Kidney epithelial cell (primary cell): ENCODE measurements around the gene TRIM71. TPM values are rescaled to one million over a fixed set of nuclear protein-coding genes. Genes with fewer than 3 reads are reported as not detected.

Experiments used
- DNase-seq: peaks from one replicate; pipeline ENCODE4 v3.0.0-alpha.2; 2010; ENCODE audit warnings: low read depth
- H3K27me3 ChIP-seq: 2 replicates; pipeline ENCODE4 v1.6.0; 2011; ENCODE audit warnings: low read length; ENCODE audit not compliant: control insufficient read depth, insufficient read depth
- H3K36me3 ChIP-seq: 2 replicates; pipeline ENCODE4 v1.5.1; 2011; ENCODE audit warnings: low read length; ENCODE audit not compliant: control insufficient read depth, insufficient read depth
- H3K4me3 ChIP-seq: 2 replicates; pipeline ENCODE4 v1.5.1; 2011; ENCODE audit warnings: low read depth, mild to moderate bottlenecking, control low read depth, low read length
- CTCF ChIP-seq: IDR thresholded peaks from 2 replicates; pipeline ENCODE4 v1.5.1; 2011; ENCODE audit warnings: mild to moderate bottlenecking, moderate library complexity, low read length, control low read depth, inconsistent platforms; ENCODE audit not compliant: insufficient read depth, poor library complexity, severe bottlenecking
- total RNA-seq: library from RNA; depleted of rRNA; stranded (reverse); fragments of >200 nt; gene quantifications from 2 replicates; pipeline ENCODE4 v1.2.3, GENCODE V29; 2015

Gene TRIM71
- total RNA-seq, 1 donor from 2014 or later = 2.4 TPM

DNA sequence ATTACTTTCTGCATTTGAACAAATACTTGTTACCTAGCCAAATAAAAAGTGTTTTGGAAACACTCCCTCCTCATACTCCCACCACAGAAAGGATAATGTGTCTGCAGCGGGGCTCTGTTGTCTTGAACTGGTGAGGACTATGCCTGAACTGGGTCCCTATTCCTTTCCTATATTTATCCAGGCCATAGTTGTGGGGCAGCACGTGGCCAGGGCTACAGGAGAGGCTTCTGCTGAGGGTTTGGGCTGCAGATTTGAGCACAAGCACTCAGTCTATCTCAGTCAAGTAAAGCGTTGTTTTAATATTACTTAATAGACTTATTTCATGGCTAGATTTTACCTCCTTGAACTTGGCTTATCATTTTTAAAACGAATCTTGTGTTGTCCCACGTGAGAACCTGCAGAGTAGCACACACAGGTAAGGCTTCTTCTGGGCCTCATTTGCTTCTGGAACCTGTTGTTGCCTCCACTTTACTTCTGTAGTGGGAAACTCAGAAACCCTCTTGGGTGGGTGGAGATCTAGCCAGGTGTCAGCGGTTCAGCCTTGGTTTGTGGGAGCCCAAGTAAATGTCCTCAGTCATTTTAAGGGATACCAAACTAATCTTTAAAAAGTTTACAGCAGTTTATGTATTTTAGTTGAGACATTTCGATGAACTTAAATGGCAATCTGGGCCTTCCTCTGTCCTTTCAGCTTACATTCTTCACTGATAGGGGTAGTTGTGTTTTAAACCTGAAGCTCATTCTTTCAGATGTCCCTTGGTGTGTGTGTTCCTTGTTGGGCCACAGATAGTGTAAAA lies 51.1 kb downstream of the TRIM71 start:
- TF ChIP-seq CTCF = no peak
- H3K4me3 ChIP-seq = no peak overlapping the region
- no peak for DNase-seq
- H3K27me3 ChIP-seq = no peaks in the 10 kb centered on the region
- H3K36me3 ChIP-seq = no peaks in the 10 kb centered on the region

DNA sequence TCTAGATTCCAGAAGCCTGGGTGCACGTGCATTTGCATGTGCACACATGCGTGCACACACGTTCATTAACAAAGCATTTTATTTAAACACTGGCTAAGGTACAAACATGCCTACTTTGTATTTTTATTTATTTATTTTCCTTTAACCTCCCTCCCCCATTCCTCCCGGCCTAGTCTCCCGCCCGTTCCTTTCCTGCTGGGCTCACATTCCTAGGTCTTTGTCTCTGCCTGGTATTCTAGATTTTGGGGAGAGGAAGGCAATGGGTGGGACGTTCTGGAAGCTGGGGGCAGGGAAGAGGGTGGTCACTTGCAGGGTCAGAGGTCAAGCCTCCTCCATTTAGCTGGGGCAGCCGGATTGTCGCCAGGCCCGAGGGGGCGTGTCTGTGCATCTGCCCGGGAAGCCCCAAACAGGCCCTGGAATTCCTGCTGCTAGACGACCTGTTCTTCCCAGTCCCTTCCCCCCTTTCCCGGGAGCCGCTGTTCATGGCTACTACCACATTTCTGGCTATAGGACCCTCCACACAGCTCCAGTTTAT lies 51.8 kb downstream of the TRIM71 start:
- no peak for TF ChIP-seq CTCF
- DNase-seq = no peak
- no peaks in the 10 kb centered on the region for H3K27me3 ChIP-seq
- H3K36me3 ChIP-seq = no peaks in the 10 kb centered on the region
- H3K4me3 ChIP-seq = no peak overlapping the region

- no peak for DNase-seq
- no peak for TF ChIP-seq CTCF
- Histone ChIP-seq H3K27me3 (no peaks in the 10 kb centered on the region), H3K36me3 (no peaks in the 10 kb centered on the region), H3K4me3 (no peak overlapping the region)
Measured at GRCh38 chr3:32870373-32871095, 52.7 kb downstream of the TRIM71 start.

GRCh38 chr3:32871273-32871672 lies 53.5 kb downstream of the TRIM71 start:
- DNase-seq = no peak
- no peak overlapping the region for H3K4me3 ChIP-seq
- TF ChIP-seq CTCF = no peak
- no peaks in the 10 kb centered on the region for H3K36me3 ChIP-seq
- no peaks in the 10 kb centered on the region for H3K27me3 ChIP-seq

DNA sequence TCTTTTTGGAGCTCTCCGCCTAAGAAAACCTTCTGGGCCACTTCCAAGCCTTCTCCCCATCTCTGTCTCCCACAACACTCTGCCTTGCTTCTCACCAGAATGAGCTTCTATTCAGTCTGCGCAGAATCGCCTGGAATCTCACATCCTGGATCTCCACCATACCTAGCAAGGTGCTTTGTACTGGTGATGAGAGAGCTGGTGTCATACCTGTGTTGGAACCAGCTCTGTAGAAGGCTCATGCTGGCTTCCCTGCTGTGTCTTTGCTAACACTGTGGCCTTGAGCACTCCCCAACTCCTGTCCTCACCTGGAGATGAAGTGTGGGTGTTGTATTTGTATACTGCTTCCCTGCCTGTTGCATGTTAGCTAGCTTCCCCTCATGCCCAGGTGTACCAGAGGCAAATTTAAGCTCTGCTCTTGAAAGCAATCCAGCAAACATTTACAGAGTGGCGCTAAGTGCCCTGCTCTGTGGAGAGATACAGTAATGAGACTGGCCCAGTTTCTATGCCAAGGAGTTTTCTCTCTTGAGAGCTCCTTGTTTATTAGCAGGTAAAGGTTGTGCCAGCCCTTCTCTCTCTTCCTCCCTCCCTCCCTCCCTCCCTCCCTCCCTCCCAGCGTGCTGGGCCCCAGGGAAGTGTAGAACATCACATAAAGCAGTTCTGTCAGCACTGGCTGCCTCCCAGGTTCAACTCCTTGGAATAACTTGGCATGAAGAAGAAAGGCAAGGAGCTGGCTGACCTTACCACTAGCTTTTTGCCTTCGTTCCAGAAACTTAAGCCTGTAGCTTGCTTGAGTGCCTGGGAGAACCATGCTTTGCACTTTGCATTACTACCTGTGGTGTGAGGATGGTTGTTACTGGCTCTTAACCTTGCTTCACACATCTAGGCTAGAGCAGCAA lies 54.9 kb downstream of the TRIM71 start:
- no peak for TF ChIP-seq CTCF
- Histone ChIP-seq H3K27me3 (no peaks in the 10 kb centered on the region), H3K36me3 (no peaks in the 10 kb centered on the region), H3K4me3 (no peak overlapping the region)
- no peak for DNase-seq
